HG02763 (cell line): ENCODE results near the gene SLC18A3.

Experiments used
- ATAC-seq: cut with Tn5 transposase; IDR thresholded peaks from one replicate; pipeline ENCODE4 v1.9.1; 2021; ENCODE audit warnings: mild to moderate bottlenecking, moderate library complexity; ENCODE audit not compliant: unreplicated experiment

Gene SLC18A3

GRCh38 chr10:49649936-49650723, 40.0 kb downstream of the SLC18A3 start:
- no peak for ATAC-seq

- ATAC-seq, result no peak
Observed at GRCh38 chr10:49650724-49651034, 40.6 kb downstream of the SLC18A3 start.

- no peak for ATAC-seq
Observed at GRCh38 chr10:49651039-49651835, 41.1 kb downstream of the SLC18A3 start.

GRCh38 chr10:49651917-49652316, 41.8 kb downstream of the SLC18A3 start:
- no peak for ATAC-seq

- ATAC-seq, result no peak
Observed at GRCh38 chr10:49652421-49653272, 42.5 kb downstream of the SLC18A3 start.

- ATAC-seq, result no peak
Observed at GRCh38 chr10:49653273-49653929, 43.3 kb downstream of the SLC18A3 start.

GRCh38 chr10:49654036-49654693, 44.1 kb downstream of the SLC18A3 start:
- no peak for ATAC-seq

GRCh38 chr10:49655099-49655498, 45.0 kb downstream of the SLC18A3 start:
- ATAC-seq, result no peak

- no peak for ATAC-seq
Observed at GRCh38 chr10:49656845-49657493, 46.9 kb downstream of the SLC18A3 start.

- ATAC-seq, result no peak
Observed at GRCh38 chr10:49657606-49658005, 47.5 kb downstream of the SLC18A3 start.

- ATAC-seq, result no peak
Observed at GRCh38 chr10:49661140-49661856, 51.2 kb downstream of the SLC18A3 start.
